NT2/D1 (cell line): ENCODE measurements around the gene SLC10A4.

Experiments
- YY1 ChIP-seq: IDR thresholded peaks from 2 replicates; pipeline ENCODE4 v1.6.1; 2011; ENCODE audit not compliant: insufficient read length, insufficient read depth
- ZNF274 ChIP-seq: IDR thresholded peaks from 2 replicates; pipeline ENCODE4 v1.6.1; 2011; ENCODE audit warnings: mild to moderate bottlenecking, low read depth, low read length

DNA sequence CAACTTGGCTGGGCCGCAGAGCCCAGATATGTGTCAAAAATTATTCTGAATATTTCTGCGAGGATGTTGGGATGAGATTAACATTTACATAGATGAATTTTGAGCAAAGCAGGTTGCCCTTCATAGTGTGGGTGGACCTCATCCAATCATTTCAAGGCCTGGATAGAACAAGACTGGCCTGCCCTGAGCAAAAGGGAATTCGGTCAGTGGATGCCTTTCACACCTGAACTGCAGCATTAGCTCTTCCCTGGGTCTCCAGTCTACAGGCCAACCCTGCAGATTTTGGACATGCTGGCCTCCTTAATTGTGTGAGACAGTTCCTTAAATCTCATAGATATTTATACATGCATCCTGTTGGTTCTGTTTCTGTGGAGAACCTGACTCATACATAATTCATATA lies 32.4 kb upstream of the SLC10A4 start:
- TF ChIP-seq ZNF274 (no peak), YY1 (no peak)
